GM12892 (cell line): ENCODE data around the gene IDS. TPM values are rescaled to one million over a fixed set of nuclear protein-coding genes. Genes with fewer than 3 reads are reported as not detected.
"Not testable (repeated sequence)": the region's sequence is repeated elsewhere in the genome, so short reads cannot be mapped to it uniquely, and the experiment has no call there.

Experiments used
- DNase-seq: peaks from one replicate; pipeline ENCODE4 v3.0.0; 2011; ENCODE audit not compliant: insufficient read length
- FAIRE-seq: peaks from 2 replicates; lab custom pipeline; 2011; peaks lifted over from hg19 to GRCh38; lab: Jason Lieb, UNC
- POLR2A ChIP-seq: IDR thresholded peaks from 2 replicates; pipeline ENCODE4 v1.6.1; 2011; ENCODE audit warnings: low read depth, low read length, control low read depth
- POLR2AphosphoS5 ChIP-seq: IDR thresholded peaks from 2 replicates; pipeline ENCODE4 v1.6.1; 2011; ENCODE audit warnings: low read depth, low read length, control low read depth
- TAF1 ChIP-seq: IDR thresholded peaks from 2 replicates; pipeline ENCODE4 v1.6.1; 2011; ENCODE audit warnings: low read depth, mild to moderate bottlenecking, control low read depth, low read length, borderline replicate concordance
- polyA plus RNA-seq: library from polyadenylated mRNA; unstranded; fragments of >200 nt; gene quantifications from one replicate; pipeline ENCODE4 v1.2.1, GENCODE V29; 2012; ENCODE audit warnings: missing spikeins, inconsistent platforms; ENCODE audit not compliant: missing spikeins

The IDS gene, protein sequence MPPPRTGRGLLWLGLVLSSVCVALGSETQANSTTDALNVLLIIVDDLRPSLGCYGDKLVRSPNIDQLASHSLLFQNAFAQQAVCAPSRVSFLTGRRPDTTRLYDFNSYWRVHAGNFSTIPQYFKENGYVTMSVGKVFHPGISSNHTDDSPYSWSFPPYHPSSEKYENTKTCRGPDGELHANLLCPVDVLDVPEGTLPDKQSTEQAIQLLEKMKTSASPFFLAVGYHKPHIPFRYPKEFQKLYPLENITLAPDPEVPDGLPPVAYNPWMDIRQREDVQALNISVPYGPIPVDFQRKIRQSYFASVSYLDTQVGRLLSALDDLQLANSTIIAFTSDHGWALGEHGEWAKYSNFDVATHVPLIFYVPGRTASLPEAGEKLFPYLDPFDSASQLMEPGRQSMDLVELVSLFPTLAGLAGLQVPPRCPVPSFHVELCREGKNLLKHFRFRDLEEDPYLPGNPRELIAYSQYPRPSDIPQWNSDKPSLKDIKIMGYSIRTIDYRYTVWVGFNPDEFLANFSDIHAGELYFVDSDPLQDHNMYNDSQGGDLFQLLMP
- 52.7 TPM for polyA plus RNA-seq

DNA sequence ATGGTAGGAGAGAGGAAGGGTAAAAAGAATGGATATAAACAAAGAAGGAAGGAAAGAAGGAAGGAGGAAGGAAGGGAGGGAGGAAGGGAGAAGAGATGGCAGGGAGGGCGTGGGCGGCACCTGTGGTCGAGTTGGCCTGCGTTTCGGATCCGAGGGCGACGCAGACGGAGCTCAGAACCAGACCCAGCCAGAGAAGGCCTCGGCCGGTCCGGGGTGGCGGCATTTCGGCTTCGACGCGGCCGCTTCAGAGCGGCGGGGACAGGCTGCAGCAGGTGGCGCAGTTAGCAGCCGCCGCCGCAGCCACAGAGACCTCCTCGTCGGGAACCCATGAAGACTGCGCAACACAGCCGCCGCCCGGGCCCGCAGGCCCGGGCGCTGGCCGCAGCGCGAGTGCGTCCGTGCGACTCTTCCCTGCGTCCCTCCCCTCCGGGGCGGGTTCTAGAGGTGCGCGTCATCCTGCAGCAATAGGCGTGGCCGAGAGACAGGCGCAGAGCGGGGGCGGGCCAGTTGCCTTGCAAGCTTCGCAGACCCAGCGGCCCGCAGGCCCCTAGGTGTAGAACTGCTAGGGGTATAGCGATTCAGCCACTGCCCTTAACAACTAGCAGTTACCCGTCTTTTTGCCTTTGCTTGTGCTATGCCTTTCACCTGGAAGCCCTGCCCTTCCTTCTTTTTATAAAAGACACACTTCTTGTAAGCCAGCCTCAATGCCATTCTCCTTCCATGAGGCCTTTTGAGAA, at the start of gene IDS:
TSS of gene IDS (minus strand) at position 392 of the 737 bp plus-strand sequence. CDS start at position 223, 169 bp downstream.
- TF ChIP-seq POLR2AphosphoS5 (peak; percentile 65), POLR2A (peak; percentile 86), TAF1 (peak; percentile 81; the same call in 1 of the 2 replicates)
- FAIRE-seq (peak; percentile 80), DNase-seq (peak; percentile 47)

DNA sequence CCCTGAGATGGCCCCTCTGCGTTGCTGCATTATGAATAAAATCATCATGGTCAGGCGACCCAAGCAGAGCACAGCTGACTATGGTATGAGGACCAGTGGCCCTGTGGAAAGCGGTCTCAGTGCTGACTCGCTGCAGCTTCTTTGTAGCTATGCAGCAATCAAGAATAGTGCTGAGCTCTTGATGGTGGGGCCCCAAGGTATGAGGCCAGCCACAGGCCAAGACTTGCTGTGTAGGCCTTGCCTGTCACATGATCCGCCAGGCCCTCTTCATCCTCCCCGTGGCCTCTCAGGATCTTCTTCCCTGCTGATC, 46.8 kb upstream of the IDS start:
- peak; percentile 5 for FAIRE-seq
- not testable (repeated sequence) for DNase-seq

DNA sequence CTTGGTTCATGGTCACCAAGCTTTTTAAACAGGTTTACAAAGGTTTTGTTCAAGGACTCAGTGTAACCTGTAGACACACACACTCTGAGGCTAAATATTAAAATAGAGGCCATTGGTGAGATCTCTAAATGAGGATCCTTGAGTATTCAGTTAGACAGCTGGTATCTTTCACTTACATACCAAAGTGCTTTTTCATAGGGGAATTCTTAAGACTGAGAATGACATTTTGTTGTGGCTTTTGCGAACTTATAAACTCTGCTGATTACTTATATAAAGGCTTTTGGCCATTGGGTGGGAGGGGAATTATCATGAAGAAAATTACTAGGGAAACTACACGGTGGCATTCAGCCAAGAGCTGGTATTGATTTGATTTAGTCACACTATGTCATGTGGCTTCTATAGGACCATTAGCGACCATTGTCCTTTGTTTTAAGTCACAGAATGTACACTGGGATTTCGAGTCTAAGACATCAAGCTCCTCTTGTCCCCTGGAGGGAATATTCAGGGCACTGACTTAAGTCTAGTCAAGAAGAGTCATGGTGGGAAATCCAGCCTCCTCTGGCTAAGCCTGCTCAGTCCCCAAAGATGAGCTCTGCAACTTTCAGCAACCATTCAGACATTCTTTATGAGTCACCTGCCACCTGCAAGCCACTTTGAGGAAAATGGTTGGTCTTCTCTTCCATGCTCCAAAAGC, 46.3 kb upstream of the IDS start:
- FAIRE-seq: peak; percentile 58
- DNase-seq: not testable (repeated sequence)

DNA sequence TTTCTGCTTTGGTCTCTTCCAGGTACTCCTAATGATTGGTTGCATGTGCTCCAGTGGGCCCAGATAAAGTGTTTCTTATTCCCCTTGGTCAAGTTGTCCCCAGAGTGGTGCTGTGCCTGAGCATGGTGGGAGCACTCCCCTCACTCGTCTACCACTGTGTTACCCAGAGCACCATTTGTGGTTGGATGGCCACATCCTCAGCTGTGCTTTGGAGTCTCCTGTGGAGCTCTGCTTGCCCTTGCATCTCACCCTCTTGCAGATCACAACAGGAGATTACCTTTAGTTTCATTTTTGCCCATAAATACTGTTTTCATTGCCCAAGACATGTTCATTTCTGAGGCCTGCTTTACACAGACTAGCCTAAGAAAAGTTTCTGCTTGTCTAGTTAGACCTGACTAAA, 45.3 kb upstream of the IDS start:
- not testable (repeated sequence) for DNase-seq
- peak; percentile 84 for FAIRE-seq

DNA sequence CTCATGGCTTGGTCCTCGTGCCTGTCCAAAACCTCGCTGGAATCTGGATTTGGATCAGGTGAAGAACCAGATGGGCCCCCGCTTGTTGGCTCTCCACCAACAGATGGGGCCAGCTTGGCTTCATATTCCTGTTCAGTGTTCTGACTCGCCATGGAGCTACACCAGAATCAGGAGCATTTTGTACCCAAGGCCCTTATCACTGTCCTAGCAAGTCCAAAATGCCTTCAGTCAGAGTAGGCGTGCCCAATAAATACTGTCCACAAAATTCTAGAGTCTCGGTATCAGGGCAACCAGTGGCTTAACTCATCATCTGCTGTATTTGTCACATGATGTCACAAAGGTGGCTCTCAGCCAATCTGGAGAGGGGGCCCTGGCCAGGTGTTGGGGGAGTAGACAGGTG, 44.6 kb upstream of the IDS start, which contains the start of gene HSFX3:
TSS of gene HSFX3 (minus strand) at position 224 of the 400 bp plus-strand sequence. CDS start at position 152, 72 bp downstream.
- peak; percentile 74 for FAIRE-seq
- DNase-seq: not testable (repeated sequence)

DNA sequence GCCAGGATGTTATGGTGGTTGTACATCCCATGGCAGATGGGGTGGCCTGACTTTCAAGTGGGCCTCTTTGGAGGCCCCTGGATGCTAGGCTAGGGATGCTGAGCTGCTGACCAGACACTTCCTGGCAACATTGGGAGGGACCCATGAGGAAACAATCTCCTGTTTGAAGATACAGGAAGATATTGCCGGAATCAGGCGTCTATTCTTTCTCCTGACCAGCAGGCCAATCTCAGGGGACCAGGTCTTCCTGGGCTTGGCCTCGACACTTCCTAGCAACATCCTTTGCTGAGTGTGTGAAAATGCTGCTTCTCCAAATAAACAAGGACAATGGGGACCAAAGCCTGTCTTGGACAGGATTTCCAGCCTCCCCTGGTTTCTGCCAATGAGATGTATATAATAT, 42.7 kb upstream of the IDS start:
- FAIRE-seq, DNase-seq: not testable (repeated sequence)

DNA sequence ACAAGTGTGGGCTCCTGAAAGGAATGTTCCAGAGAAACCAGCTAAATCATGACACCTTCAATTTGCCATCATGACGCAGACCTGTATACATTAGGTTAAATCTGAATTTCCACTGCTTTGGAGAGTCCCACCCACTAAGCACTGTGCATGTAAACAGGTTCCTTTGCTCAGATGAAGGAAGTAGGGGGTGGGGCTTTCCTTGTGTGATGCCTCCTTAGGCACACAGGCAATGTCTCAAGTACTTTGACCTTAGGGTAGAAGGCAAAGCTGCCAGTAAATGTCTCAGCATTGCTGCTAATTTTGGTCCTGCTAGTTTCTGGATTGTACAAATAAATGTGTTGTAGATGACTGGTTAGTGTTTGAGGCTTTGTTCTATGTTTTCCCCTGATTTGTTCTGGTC, 41.9 kb upstream of the IDS start:
- peak; percentile 78 for FAIRE-seq
- DNase-seq: not testable (repeated sequence)

DNA sequence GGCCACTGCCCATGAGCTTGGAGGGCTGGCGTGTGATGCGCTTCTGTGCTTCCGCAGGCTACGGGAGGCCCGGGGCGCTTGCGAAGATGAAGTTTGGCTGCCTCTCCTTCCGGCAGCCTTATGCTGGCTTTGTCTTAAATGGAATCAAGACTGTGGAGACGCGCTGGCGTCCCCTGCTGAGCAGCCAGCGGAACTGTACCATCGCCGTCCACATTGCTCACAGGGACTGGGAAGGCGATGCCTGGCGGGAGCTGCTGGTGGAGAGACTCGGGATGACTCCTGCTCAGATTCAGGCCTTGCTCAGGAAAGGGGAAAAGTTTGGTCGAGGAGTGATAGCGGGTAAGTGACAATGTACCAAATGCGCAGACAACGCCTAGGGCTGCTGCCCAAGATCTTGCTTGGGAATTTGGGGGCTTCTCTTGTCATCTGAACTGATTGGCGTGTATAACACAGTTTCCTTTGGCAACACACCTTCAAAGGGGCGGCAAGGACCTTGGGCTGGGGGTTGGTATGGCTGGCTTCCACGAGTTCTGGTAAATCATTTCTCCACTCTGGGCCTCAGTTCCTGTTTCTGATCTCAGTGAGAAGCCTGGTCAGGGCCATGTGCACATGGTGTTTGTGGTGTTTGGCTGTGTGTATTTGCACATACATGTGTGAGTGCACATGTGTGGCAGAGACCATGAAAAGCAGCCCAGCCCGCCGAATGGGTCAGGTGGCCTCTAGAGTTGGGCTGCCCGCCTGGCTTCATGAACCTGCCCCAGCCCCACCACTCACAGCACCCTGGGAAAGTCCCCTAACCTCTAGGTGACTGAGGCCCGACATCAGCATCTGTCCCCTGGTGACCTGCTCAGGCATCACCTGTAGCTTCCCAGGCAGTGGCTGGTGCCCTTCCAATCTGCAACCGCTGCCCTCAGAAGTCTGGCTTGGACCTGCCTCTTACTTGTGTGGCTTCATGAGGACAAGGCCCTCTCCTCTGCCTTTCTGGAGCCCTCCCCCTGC, 40.7 kb upstream of the IDS start:
- FAIRE-seq, DNase-seq: not testable (repeated sequence)

DNA sequence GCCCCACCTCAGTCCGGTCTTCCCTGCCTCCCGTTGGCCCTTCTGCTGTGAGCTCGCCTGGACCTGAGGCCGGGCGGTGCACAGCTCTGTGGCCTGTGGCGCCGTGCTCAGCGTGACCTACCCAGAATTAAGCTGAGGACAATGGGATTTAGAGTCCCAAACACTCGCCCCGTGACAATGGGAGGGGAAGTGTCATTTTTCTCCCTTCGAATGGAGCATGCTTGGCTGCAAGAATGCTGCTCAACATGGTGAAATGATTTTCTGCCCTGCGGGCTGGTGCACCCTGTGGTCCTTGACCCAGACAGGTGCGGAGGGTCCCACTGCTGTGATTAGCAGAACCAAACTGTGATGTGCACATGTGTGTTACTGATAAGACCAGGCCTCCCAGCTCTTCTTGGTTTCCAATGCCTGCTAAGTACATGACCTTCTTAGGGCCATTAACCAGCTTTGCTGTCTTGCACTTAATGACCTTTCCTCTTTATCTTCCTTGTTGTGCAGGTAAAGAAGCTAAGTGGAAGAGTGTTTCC, 36.5 kb upstream of the IDS start:
- no peak for DNase-seq
- peak; percentile 14 for FAIRE-seq
- no peak for TF ChIP-seq POLR2A
- TF ChIP-seq POLR2AphosphoS5: no peak
- no peak for TF ChIP-seq TAF1

DNA sequence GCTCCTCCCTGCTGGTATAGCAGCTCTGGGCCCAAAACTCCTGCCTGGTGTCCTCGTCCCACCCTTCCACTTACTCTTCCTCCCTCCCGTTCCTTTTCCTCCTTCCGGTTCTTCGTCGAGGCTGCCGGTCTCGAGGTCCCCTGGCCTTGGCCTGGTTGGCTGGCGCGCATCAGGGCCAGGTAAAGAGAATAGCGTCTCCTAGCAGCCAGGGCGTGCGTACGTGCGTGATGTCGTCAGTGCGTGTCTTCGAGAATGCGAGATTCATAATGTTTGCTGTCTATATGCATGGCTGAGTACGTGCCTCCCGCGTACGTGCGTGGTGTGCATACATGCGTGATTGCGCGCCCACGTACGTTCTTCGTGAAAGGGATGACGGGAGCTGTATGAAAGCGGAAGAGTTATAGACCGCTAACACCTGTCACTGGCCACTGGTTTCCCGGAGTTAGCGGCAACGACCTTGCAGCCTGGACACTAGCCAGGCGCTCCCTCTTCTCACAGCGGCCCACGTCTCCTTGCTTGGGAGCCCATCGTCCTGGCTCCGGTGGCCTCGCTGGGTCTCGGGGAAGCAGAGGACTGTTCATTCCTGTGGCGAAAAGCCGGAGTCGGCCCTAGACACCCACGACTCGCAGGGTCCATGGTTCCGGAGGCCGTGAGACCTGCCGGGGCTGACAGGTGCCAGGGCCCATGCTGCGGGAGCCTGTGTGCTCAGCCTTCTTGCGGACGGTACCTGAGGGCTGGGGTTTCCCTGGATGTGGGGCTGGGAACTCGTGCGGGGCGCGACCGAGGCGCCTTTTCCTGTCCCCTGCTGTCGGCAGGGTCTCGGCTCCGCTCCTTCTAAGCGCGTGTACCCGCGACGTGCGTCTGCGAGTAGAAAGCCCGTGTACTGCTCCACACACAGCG, 35.8 kb upstream of the IDS start, which contains the start of gene EOLA1:
TSS of gene EOLA1 (plus strand) at position 392 of the 900 bp plus-strand sequence. CDS start 4,619 bp downstream, outside the sequence.
- DNase-seq (peak; percentile 50), FAIRE-seq (peak; percentile 96)
- TF ChIP-seq TAF1 (no peak), POLR2A (peak; percentile 88), POLR2AphosphoS5 (peak; percentile 85)
